ENCODE measurements around the gene LHFPL3.
"Not testable (repeated sequence)": the region's sequence is repeated elsewhere in the genome, so short reads cannot be mapped to it uniquely, and the experiment has no call there.

The LHFPL3 gene

DNA sequence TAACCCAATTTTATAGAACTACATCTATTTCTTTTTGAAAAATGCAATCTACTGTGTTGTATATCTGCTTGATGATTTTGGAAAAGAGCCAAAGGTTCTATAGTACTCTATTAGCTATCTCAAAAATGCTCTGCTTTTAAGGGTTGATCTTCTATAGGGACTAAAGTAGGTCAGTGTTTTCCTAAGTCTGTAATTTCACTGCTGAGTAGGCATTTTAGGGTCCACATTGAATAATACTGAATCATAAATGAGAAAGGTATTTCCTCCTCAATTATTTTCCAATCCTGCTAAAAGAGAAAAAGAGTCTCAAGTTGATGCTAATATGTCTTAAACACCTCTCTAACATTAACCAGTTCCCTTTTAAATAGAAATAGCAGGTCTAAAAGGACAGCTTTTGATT, 244.2 kb downstream of the LHFPL3 start:
- H3K4me3 ChIP-seq (replicated peaks; ENCODE audit: low read depth, low read length) = no peak overlapping the region
- no peak for DNase-seq (ENCODE audit: extremely low read depth, low read depth)
- TF ChIP-seq, protein P1, sequence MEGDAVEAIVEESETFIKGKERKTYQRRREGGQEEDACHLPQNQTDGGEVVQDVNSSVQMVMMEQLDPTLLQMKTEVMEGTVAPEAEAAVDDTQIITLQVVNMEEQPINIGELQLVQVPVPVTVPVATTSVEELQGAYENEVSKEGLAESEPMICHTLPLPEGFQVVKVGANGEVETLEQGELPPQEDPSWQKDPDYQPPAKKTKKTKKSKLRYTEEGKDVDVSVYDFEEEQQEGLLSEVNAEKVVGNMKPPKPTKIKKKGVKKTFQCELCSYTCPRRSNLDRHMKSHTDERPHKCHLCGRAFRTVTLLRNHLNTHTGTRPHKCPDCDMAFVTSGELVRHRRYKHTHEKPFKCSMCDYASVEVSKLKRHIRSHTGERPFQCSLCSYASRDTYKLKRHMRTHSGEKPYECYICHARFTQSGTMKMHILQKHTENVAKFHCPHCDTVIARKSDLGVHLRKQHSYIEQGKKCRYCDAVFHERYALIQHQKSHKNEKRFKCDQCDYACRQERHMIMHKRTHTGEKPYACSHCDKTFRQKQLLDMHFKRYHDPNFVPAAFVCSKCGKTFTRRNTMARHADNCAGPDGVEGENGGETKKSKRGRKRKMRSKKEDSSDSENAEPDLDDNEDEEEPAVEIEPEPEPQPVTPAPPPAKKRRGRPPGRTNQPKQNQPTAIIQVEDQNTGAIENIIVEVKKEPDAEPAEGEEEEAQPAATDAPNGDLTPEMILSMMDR (IDR thresholded peaks at IDR 0.05; ENCODE audit: low read depth, low read length, missing control alignments) = no peak

DNA sequence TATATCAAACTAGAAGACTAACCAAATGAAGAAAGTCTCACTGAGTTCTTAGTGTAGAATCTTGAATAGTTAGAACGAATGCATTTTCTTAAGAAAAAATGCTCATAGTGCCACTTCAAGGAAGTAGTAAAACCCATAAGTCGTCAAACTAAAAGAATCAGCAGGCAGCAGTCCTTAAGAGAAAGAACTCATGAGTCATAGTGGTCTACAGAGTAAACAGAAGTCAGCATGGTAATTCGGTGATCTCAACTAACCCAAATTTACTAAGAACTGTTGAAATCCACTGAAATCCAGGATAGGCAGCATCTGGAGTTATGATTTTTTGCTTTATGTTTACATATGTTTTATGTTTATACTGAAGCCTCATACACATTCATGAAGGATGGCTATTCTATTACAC, 256.2 kb downstream of the LHFPL3 start:
- H3K4me3 ChIP-seq (replicated peaks; ENCODE audit: low read depth, low read length) = no peak overlapping the region
- TF ChIP-seq, protein P1 (IDR thresholded peaks at IDR 0.05; ENCODE audit: low read depth, low read length, missing control alignments) = no peak
- DNase-seq (ENCODE audit: extremely low read depth, low read depth) = no peak

DNA sequence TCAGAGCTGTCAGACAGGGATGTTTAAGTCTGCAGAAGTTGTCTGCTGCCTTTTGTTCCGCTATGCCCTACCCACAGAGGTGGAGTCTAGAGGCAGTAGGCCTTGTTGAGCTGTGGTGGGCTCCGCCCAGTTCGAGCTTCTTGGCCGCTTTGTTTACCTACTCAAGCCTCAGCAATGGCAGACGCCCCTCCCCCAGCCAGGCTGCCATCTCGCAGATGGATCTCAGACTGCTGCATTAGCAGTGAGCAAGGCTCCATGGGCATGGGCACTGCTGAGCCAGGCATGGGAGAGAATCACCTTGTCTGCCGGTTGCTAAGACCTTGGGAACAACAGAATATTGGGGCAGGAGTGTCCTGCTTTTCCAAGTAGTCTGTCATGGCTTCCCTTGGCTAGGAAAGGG, 267.2 kb downstream of the LHFPL3 start:
- not testable (repeated sequence) for H3K4me3 ChIP-seq (replicated peaks; ENCODE audit: low read depth, low read length); DNase-seq (ENCODE audit: extremely low read depth, low read depth)

DNA sequence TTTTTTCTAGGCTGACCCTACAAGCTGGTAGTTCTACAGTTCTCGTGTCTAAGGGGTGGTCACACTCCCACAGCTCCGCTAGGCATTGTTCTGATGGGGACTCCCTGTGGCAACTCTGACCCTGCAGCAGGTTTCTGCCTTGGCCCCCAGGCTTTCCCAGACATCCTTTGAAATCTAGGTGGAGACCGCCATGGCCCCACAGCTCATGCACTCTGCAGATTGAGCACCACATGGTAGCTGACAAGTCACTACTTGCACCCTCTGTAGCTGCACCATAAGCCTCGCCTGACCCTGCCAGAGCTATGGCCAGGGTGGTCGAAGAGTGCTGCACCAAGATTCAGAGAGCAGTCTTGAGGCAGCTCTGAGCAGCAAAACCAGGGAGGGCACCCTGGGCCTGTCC, 275.6 kb downstream of the LHFPL3 start:
- TF ChIP-seq, protein P1 (IDR thresholded peaks at IDR 0.05; ENCODE audit: low read depth, low read length, missing control alignments) = no peak
- H3K4me3 ChIP-seq (replicated peaks; ENCODE audit: low read depth, low read length) = no peak overlapping the region
- DNase-seq (ENCODE audit: extremely low read depth, low read depth) = no peak

DNA sequence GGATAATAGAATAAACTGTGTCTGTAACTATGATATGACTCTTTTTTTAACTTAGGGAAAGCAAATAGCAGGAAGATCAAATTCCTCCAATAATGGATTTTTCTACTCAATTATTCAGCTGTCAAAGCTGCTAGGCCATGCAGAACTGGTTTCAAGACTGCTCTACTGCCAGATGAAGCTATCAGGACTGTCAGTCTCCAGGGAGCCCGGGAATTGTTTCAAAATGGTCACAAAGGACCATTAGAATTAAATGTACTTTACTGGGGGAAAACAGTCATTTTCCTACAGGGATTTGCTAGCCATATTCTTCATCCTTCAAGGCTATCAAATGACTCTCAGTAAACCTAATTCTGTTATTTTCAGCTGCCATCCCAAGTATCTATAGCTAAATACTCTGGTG, 276.3 kb downstream of the LHFPL3 start:
- TF ChIP-seq, protein P1 (IDR thresholded peaks at IDR 0.05; ENCODE audit: low read depth, low read length, missing control alignments) = no peak
- no peak for DNase-seq (ENCODE audit: extremely low read depth, low read depth)

DNA sequence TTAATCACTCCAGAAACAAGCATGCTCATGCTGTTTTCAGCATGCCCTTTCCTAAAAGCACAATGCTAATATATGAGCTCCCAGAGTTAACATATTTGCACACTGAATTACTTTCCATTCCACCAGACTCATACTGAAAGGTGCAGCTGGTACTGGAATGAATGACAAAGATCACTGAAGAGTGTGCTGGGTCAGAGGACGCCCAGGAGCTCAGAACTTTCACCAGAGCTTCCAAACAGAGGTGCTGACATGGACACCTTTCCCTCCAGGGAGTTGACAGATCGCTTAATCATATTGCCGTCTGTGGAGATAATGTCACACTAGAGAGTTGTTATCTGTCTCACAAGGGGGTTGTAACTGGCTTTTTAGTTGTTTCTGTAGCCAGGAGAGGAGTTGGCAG, 292.9 kb downstream of the LHFPL3 start:
- DNase-seq (ENCODE audit: extremely low read depth, low read depth) = no peak
- TF ChIP-seq, protein P1 (IDR thresholded peaks at IDR 0.05; ENCODE audit: low read depth, low read length, missing control alignments) = no peak
- no peak overlapping the region for H3K4me3 ChIP-seq (replicated peaks; ENCODE audit: low read depth, low read length)

More for the DNA sequence above, 276.3 kb downstream of the LHFPL3 start:
- H3K4me3 ChIP-seq (replicated peaks; ENCODE audit: low read depth, low read length) = no peak overlapping the region

DNA sequence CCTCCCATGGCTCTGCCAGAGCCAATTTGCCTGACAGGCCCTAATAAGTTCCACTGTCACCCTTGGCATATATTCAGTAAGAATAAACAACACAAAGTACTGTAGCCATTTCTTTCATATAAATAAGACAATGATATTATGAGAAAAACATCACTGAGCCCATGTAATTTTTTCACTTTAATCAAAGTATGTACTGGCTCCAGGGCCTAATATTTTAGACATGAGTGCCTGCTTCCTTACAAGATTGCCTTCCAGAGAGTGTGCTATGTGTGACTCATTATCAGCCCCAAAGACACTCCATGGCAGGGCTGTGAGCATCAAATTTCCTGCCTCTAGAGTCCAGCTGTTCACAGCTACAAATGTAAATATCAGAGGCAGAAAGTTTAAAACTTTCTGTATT, 297.6 kb downstream of the LHFPL3 start:
- H3K4me3 ChIP-seq (replicated peaks; ENCODE audit: low read depth, low read length) = no peak overlapping the region
- DNase-seq (ENCODE audit: extremely low read depth, low read depth) = no peak
- TF ChIP-seq, protein P1 (IDR thresholded peaks at IDR 0.05; ENCODE audit: low read depth, low read length, missing control alignments) = no peak

Measured in HFF-Myc (cell line).